GM18870 (cell line): ENCODE results near the gene SPG11.

Experiments used
- ATAC-seq: cut with Tn5 transposase; IDR thresholded peaks from one replicate; pipeline ENCODE4 v1.9.1; 2021; ENCODE audit warnings: moderate library complexity; ENCODE audit not compliant: unreplicated experiment

The SPG11 gene

DNA sequence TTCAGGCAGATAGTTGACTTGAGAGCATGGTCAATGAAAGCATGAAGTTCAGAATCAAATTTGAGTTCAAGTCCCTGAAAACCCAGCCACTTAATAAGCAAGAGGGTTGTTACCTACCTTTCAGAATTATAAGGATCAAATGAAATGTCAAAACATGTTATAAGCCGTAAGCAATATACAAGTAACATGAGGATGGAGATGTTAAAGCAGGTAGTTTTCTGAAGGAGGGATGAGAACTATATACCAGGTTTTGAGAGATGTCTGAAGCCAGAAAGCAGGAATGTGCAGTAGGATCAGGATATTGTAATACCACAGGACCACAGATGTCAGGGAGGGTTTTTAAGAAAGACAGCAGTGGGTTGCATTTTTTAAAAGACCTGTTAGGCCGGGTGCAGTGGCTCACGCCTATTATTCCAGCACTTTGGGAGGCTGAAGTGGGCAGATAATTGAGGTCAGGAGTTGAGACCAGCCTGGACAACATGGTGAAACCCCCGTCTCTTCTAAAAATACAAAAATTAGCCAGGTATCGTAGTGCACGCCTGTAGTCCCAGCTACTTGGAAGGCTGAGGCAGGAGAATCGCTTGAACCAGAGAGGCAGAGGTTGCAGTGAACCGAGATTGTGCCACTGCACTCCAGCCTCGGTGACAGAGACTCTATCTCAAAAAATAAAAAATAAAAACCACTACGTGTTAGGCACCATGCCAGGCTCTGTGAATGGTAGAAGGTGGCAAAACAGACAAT, 133.4 kb downstream of the SPG11 start:
- ATAC-seq = no peak

DNA sequence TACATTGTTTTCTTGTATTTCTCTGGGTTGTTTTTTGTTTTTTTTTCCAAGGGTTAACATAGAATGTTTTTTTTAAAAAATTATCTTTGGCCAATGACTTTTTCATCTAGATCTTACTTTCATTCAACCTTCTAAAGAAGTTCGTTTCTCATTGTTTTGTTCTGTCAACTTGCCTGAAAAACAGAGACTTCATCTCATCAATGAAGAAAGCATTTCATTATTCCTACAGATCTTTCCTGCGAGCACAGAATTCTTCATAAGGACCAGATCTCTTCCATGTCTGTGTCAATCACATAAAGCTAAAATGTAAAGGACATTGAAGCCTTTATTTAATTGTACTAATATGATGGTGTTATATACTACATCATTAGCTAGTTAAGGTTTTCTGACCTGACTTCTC, 136.2 kb downstream of the SPG11 start:
- no peak for ATAC-seq

DNA sequence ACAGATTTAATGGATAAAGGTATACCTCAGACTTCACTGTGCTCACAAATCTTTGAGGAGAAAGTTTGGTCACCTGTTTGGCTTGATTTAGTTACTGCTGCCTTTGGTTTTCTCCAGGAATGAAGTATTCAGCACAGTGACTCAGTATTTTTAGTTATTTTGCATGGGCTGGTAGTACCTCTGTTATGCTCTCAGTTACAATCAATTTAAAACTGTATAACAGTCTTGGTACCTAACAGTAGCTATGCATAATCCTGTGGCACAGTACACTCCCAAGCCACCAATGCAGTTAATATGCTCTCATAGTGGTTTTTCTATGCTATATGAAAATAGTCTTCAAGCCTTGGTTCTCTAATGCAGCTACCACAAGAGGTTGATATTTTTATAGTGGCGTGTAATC, 138.4 kb downstream of the SPG11 start:
- ATAC-seq = no peak

DNA sequence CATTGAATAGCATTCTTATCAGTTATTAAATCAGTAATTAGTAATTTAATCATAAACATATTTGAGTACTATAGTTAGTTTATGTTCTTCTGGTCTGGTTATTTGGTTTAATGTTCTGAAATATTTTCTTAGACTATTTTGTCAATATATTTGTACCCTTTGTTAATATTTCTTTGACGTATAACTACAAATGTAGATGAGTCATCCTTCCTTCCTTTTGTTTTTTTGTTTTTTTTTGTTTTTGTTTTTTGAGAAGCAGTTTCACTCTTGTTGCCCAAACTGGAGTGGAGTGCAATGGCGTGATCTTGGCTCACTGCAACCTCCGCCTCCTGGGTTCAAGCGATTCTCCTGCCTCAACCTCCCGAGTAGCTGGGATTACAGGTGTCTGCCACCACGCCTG, 143.9 kb downstream of the SPG11 start:
- no peak for ATAC-seq

DNA sequence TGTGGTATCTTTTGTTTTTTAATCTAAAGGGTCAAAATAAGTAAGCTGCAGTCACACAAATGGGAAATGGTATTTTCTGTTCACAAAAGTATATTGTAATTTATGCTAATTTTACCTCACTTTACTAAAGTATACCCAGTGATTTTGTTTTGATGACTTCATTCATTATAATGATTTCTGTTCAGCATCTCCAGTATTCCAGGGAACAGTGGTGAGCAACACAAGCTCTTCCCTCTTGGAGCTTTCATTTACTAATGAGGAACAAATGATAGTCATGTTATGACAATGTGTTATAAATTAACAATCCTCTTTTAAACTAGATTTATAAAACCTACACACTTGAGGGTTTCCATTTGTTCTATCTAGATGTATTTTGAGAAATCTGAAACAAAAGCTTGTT, 147.0 kb downstream of the SPG11 start:
- ATAC-seq = no peak
